ENCODE data around the gene PNRC2.
"Not testable (repeated sequence)": the region's sequence is repeated elsewhere in the genome, so short reads cannot be mapped to it uniquely, and the experiment has no call there.

PNRC2 gene

GRCh38 chr1:23984417-23985186 is 25.0 kb downstream of the PNRC2 start:
- H3K27me3 ChIP-seq (ENCODE audit: insufficient read depth, low read length) = no peaks in the 10 kb centered on the region
- H2AFZ ChIP-seq (ENCODE audit: low read depth, low read length) = no peak overlapping the region
- H3K4me1 ChIP-seq (ENCODE audit: insufficient read depth, low read length) = peaks cover 5% of the 10 kb centered on the region
- no peaks in the 10 kb centered on the region for H3K9me3 ChIP-seq (ENCODE audit: low read length)
- no peaks in the 10 kb centered on the region for H3K36me3 ChIP-seq (ENCODE audit: insufficient read depth, low read length)
- H3K4me3 ChIP-seq (ENCODE audit: low read length) = no peak overlapping the region

GRCh38 chr1:23987038-23987437 is 27.4 kb downstream of the PNRC2 start:
- H3K9me3 ChIP-seq (ENCODE audit: low read length); H3K36me3 ChIP-seq (ENCODE audit: insufficient read depth, low read length); H3K4me3 ChIP-seq (ENCODE audit: low read length); H3K4me1 ChIP-seq (ENCODE audit: insufficient read depth, low read length); H2AFZ ChIP-seq (ENCODE audit: low read depth, low read length); H3K27me3 ChIP-seq (ENCODE audit: insufficient read depth, low read length): not testable (repeated sequence)

- Histone ChIP-seq H3K36me3 (ENCODE audit: insufficient read depth, low read length) (no peaks in the 10 kb centered on the region), H2AFZ (ENCODE audit: low read depth, low read length) (no peak overlapping the region), H3K4me3 (ENCODE audit: low read length) (no peak overlapping the region), H3K27me3 (ENCODE audit: insufficient read depth, low read length) (no peaks in the 10 kb centered on the region), H3K4me1 (ENCODE audit: insufficient read depth, low read length) (no peaks in the 10 kb centered on the region), H3K9me3 (ENCODE audit: low read length) (no peaks in the 10 kb centered on the region)
These were observed 29.6 kb downstream of the PNRC2 start for GRCh38 chr1:23989263-23989662.

- not testable (repeated sequence) for H3K4me1 ChIP-seq (ENCODE audit: insufficient read depth, low read length); H3K27me3 ChIP-seq (ENCODE audit: insufficient read depth, low read length); H3K9me3 ChIP-seq (ENCODE audit: low read length); H2AFZ ChIP-seq (ENCODE audit: low read depth, low read length); H3K36me3 ChIP-seq (ENCODE audit: insufficient read depth, low read length); H3K4me3 ChIP-seq (ENCODE audit: low read length)
These were observed 32.4 kb downstream of the PNRC2 start for GRCh38 chr1:23992011-23992410.

- Histone ChIP-seq H2AFZ (ENCODE audit: low read depth, low read length) (no peak overlapping the region), H3K9me3 (ENCODE audit: low read length) (no peaks in the 10 kb centered on the region)
These were observed 35.8 kb downstream of the PNRC2 start for GRCh38 chr1:23995431-23995837.

GRCh38 chr1:23996700-23997229 is 37.1 kb downstream of the PNRC2 start:
- no peaks in the 10 kb centered on the region for H3K4me1 ChIP-seq (ENCODE audit: insufficient read depth, low read length)
- no peaks in the 10 kb centered on the region for H3K36me3 ChIP-seq (ENCODE audit: insufficient read depth, low read length)
- no peak overlapping the region for H2AFZ ChIP-seq (ENCODE audit: low read depth, low read length)
- no peaks in the 10 kb centered on the region for H3K9me3 ChIP-seq (ENCODE audit: low read length)
- H3K4me3 ChIP-seq (ENCODE audit: low read length) = no peak overlapping the region
- no peaks in the 10 kb centered on the region for H3K27me3 ChIP-seq (ENCODE audit: insufficient read depth, low read length)

More at GRCh38 chr1:23995431-23995837, 35.8 kb downstream of the PNRC2 start:
- Histone ChIP-seq H3K4me3 (ENCODE audit: low read length) (no peak overlapping the region), H3K27me3 (ENCODE audit: insufficient read depth, low read length) (no peaks in the 10 kb centered on the region), H3K36me3 (ENCODE audit: insufficient read depth, low read length) (no peaks in the 10 kb centered on the region), H3K4me1 (ENCODE audit: insufficient read depth, low read length) (no peaks in the 10 kb centered on the region)

GRCh38 chr1:23997812-23998211 is 38.2 kb downstream of the PNRC2 start:
- Histone ChIP-seq H3K36me3 (ENCODE audit: insufficient read depth, low read length) (no peaks in the 10 kb centered on the region), H2AFZ (ENCODE audit: low read depth, low read length) (no peak overlapping the region), H3K4me3 (ENCODE audit: low read length) (no peak overlapping the region), H3K27me3 (ENCODE audit: insufficient read depth, low read length) (no peaks in the 10 kb centered on the region), H3K4me1 (ENCODE audit: insufficient read depth, low read length) (no peaks in the 10 kb centered on the region), H3K9me3 (ENCODE audit: low read length) (no peaks in the 10 kb centered on the region)

- Histone ChIP-seq H3K36me3 (ENCODE audit: insufficient read depth, low read length) (no peaks in the 10 kb centered on the region), H3K27me3 (ENCODE audit: insufficient read depth, low read length) (no peaks in the 10 kb centered on the region), H3K4me1 (ENCODE audit: insufficient read depth, low read length) (peaks cover 11% of the 10 kb centered on the region), H3K9me3 (ENCODE audit: low read length) (no peaks in the 10 kb centered on the region), H3K4me3 (ENCODE audit: low read length) (no peak overlapping the region), H2AFZ (ENCODE audit: low read depth, low read length) (no peak overlapping the region)
These were observed 39.6 kb downstream of the PNRC2 start for GRCh38 chr1:23999156-23999671.

- Histone ChIP-seq H2AFZ (ENCODE audit: low read depth, low read length) (no peak overlapping the region), H3K4me3 (ENCODE audit: low read length) (no peak overlapping the region), H3K36me3 (ENCODE audit: insufficient read depth, low read length) (no peaks in the 10 kb centered on the region), H3K4me1 (ENCODE audit: insufficient read depth, low read length) (peaks cover 11% of the 10 kb centered on the region), H3K27me3 (ENCODE audit: insufficient read depth, low read length) (no peaks in the 10 kb centered on the region), H3K9me3 (ENCODE audit: low read length) (no peaks in the 10 kb centered on the region)
These were observed 43.1 kb downstream of the PNRC2 start for GRCh38 chr1:24002695-24003094.

GRCh38 chr1:24003331-24003972 is 43.8 kb downstream of the PNRC2 start:
- Histone ChIP-seq H3K9me3 (ENCODE audit: low read length) (no peaks in the 10 kb centered on the region), H3K4me3 (ENCODE audit: low read length) (no peak overlapping the region), H3K36me3 (ENCODE audit: insufficient read depth, low read length) (no peaks in the 10 kb centered on the region), H3K27me3 (ENCODE audit: insufficient read depth, low read length) (no peaks in the 10 kb centered on the region), H3K4me1 (ENCODE audit: insufficient read depth, low read length) (peaks cover 11% of the 10 kb centered on the region), H2AFZ (ENCODE audit: low read depth, low read length) (no peak overlapping the region)

- H3K9me3 ChIP-seq (ENCODE audit: low read length) = no peaks in the 10 kb centered on the region
- H3K27me3 ChIP-seq (ENCODE audit: insufficient read depth, low read length) = no peaks in the 10 kb centered on the region
- no peak overlapping the region for H2AFZ ChIP-seq (ENCODE audit: low read depth, low read length)
These were observed 44.5 kb downstream of the PNRC2 start for GRCh38 chr1:24004132-24004531.

GRCh38 chr1:24005163-24005562 is 45.5 kb downstream of the PNRC2 start:
- H3K4me3 ChIP-seq (ENCODE audit: low read length) = no peak overlapping the region
- H3K36me3 ChIP-seq (ENCODE audit: insufficient read depth, low read length) = no peaks in the 10 kb centered on the region
- peaks cover 3% of the 10 kb centered on the region for H3K27me3 ChIP-seq (ENCODE audit: insufficient read depth, low read length)
- H3K4me1 ChIP-seq (ENCODE audit: insufficient read depth, low read length) = peaks cover 16% of the 10 kb centered on the region
- no peak overlapping the region for H2AFZ ChIP-seq (ENCODE audit: low read depth, low read length)
- H3K9me3 ChIP-seq (ENCODE audit: low read length) = no peaks in the 10 kb centered on the region

More at GRCh38 chr1:24004132-24004531, 44.5 kb downstream of the PNRC2 start:
- no peaks in the 10 kb centered on the region for H3K36me3 ChIP-seq (ENCODE audit: insufficient read depth, low read length)
- no peak overlapping the region for H3K4me3 ChIP-seq (ENCODE audit: low read length)
- H3K4me1 ChIP-seq (ENCODE audit: insufficient read depth, low read length) = peaks cover 11% of the 10 kb centered on the region

GRCh38 chr1:24007079-24007478 is 47.5 kb downstream of the PNRC2 start:
- no peak overlapping the region for H3K4me3 ChIP-seq (ENCODE audit: low read length)
- no peak overlapping the region for H2AFZ ChIP-seq (ENCODE audit: low read depth, low read length)
- no peaks in the 10 kb centered on the region for H3K9me3 ChIP-seq (ENCODE audit: low read length)
- no peaks in the 10 kb centered on the region for H3K36me3 ChIP-seq (ENCODE audit: insufficient read depth, low read length)
- H3K4me1 ChIP-seq (ENCODE audit: insufficient read depth, low read length) = peaks cover 16% of the 10 kb centered on the region
- H3K27me3 ChIP-seq (ENCODE audit: insufficient read depth, low read length) = peaks cover 5% of the 10 kb centered on the region

All from neuron (in vitro differentiated cells).